ENCODE results near the gene CRIP1.
A peak's percentile ranks its signal among the peaks of the same experiment; 100 is the strongest.

The CRIP1 gene

GRCh38 chr14:105486163-105486973 lies at the start of gene CRIP1:
TSS of gene CRIP1 (plus strand) at chr14:105486886. CDS start at chr14:105487260, 374 bp downstream.
- H3K27me3 Mint-ChIP-seq, result no peaks in the 10 kb centered on the region
- no peak for DNase-seq
- no peaks in the 10 kb centered on the region for H3K9me3 Mint-ChIP-seq
- peak within 1 kb of the TSS; percentile 71 for H3K27ac Mint-ChIP-seq
- peaks cover 58% of the 10 kb centered on the region for H3K4me1 Mint-ChIP-seq (ENCODE audit: low read depth)
- no peaks in the 10 kb centered on the region for H3K36me3 Mint-ChIP-seq (ENCODE audit: low read depth)
- H3K4me3 Mint-ChIP-seq, result peak within 1 kb of the TSS; percentile 83

GRCh38 chr14:105436891-105437722 lies 49.6 kb upstream of the CRIP1 start:
- DNase-seq, result no peak
- Mint-ChIP-seq H3K4me1 (ENCODE audit: low read depth) (peaks cover 12% of the 10 kb centered on the region), H3K27me3 (no peaks in the 10 kb centered on the region), H3K4me3 (no peak overlapping the region), H3K27ac (no peak overlapping the region), H3K36me3 (ENCODE audit: low read depth) (peaks cover 63% of the 10 kb centered on the region), H3K9me3 (no peaks in the 10 kb centered on the region)

- H3K4me1 Mint-ChIP-seq (ENCODE audit: low read depth), result peaks cover 12% of the 10 kb centered on the region
- no peak overlapping the region for H3K27ac Mint-ChIP-seq
- no peak for DNase-seq
- peaks cover 66% of the 10 kb centered on the region for H3K36me3 Mint-ChIP-seq (ENCODE audit: low read depth)
- no peaks in the 10 kb centered on the region for H3K9me3 Mint-ChIP-seq
- H3K4me3 Mint-ChIP-seq, result no peak overlapping the region
- no peaks in the 10 kb centered on the region for H3K27me3 Mint-ChIP-seq
Measured at GRCh38 chr14:105437723-105438500, 48.8 kb upstream of the CRIP1 start.

GRCh38 chr14:105439179-105439578 lies 47.5 kb upstream of the CRIP1 start:
- no peaks in the 10 kb centered on the region for H3K27me3 Mint-ChIP-seq
- no peak for DNase-seq
- no peaks in the 10 kb centered on the region for H3K9me3 Mint-ChIP-seq
- no peak overlapping the region for H3K27ac Mint-ChIP-seq
- no peak overlapping the region for H3K4me3 Mint-ChIP-seq
- H3K36me3 Mint-ChIP-seq (ENCODE audit: low read depth), result peaks cover 65% of the 10 kb centered on the region
- H3K4me1 Mint-ChIP-seq (ENCODE audit: low read depth), result peaks cover 12% of the 10 kb centered on the region

- Mint-ChIP-seq H3K9me3 (no peaks in the 10 kb centered on the region), H3K36me3 (ENCODE audit: low read depth) (peaks cover 62% of the 10 kb centered on the region), H3K27me3 (no peaks in the 10 kb centered on the region), H3K4me3 (no peak overlapping the region), H3K4me1 (ENCODE audit: low read depth) (peaks cover 9% of the 10 kb centered on the region), H3K27ac (no peak overlapping the region)
- DNase-seq, result no peak
Measured at GRCh38 chr14:105439710-105440553, 46.8 kb upstream of the CRIP1 start.

- DNase-seq, result no peak
- Mint-ChIP-seq H3K36me3 (ENCODE audit: low read depth) (peaks cover 60% of the 10 kb centered on the region), H3K4me3 (no peak overlapping the region), H3K9me3 (no peaks in the 10 kb centered on the region), H3K27me3 (no peaks in the 10 kb centered on the region), H3K4me1 (ENCODE audit: low read depth) (peaks cover 6% of the 10 kb centered on the region), H3K27ac (no peak overlapping the region)
Measured at GRCh38 chr14:105440554-105440900, 46.2 kb upstream of the CRIP1 start.

GRCh38 chr14:105440992-105441391 lies 45.7 kb upstream of the CRIP1 start:
- Mint-ChIP-seq H3K4me3 (no peak overlapping the region), H3K9me3 (no peaks in the 10 kb centered on the region), H3K36me3 (ENCODE audit: low read depth) (peaks cover 60% of the 10 kb centered on the region), H3K27me3 (no peaks in the 10 kb centered on the region), H3K27ac (no peak overlapping the region), H3K4me1 (ENCODE audit: low read depth) (peaks cover 3% of the 10 kb centered on the region)
- DNase-seq, result no peak

GRCh38 chr14:105442125-105442524 lies 44.6 kb upstream of the CRIP1 start:
- DNase-seq, result no peak
- Mint-ChIP-seq H3K4me1 (ENCODE audit: low read depth) (no peaks in the 10 kb centered on the region), H3K27me3 (no peaks in the 10 kb centered on the region), H3K27ac (no peak overlapping the region), H3K36me3 (ENCODE audit: low read depth) (peaks cover 58% of the 10 kb centered on the region), H3K4me3 (no peak overlapping the region), H3K9me3 (no peaks in the 10 kb centered on the region)

- Mint-ChIP-seq H3K4me3 (no peak overlapping the region), H3K27me3 (no peaks in the 10 kb centered on the region), H3K36me3 (ENCODE audit: low read depth) (peaks cover 59% of the 10 kb centered on the region), H3K27ac (no peak overlapping the region), H3K4me1 (ENCODE audit: low read depth) (no peaks in the 10 kb centered on the region), H3K9me3 (no peaks in the 10 kb centered on the region)
- DNase-seq, result no peak
Measured at GRCh38 chr14:105442834-105443233, 43.9 kb upstream of the CRIP1 start.

- H3K27me3 Mint-ChIP-seq, result no peaks in the 10 kb centered on the region
- H3K4me3 Mint-ChIP-seq, result no peak overlapping the region
- H3K4me1 Mint-ChIP-seq (ENCODE audit: low read depth), result no peaks in the 10 kb centered on the region
- H3K36me3 Mint-ChIP-seq (ENCODE audit: low read depth), result peaks cover 61% of the 10 kb centered on the region
- H3K27ac Mint-ChIP-seq, result no peak overlapping the region
- no peaks in the 10 kb centered on the region for H3K9me3 Mint-ChIP-seq
- DNase-seq, result no peak
Measured at GRCh38 chr14:105444859-105445258, 41.8 kb upstream of the CRIP1 start.

- no peak overlapping the region for H3K4me3 Mint-ChIP-seq
- H3K27ac Mint-ChIP-seq, result no peak overlapping the region
- peaks cover 63% of the 10 kb centered on the region for H3K36me3 Mint-ChIP-seq (ENCODE audit: low read depth)
- H3K9me3 Mint-ChIP-seq, result no peaks in the 10 kb centered on the region
- DNase-seq, result no peak
- no peaks in the 10 kb centered on the region for H3K4me1 Mint-ChIP-seq (ENCODE audit: low read depth)
- H3K27me3 Mint-ChIP-seq, result no peaks in the 10 kb centered on the region
Measured at GRCh38 chr14:105445290-105445689, 41.4 kb upstream of the CRIP1 start.

GRCh38 chr14:105445901-105446845 lies 40.5 kb upstream of the CRIP1 start:
- Mint-ChIP-seq H3K27ac (no peak overlapping the region), H3K9me3 (no peaks in the 10 kb centered on the region), H3K36me3 (ENCODE audit: low read depth) (peaks cover 63% of the 10 kb centered on the region), H3K27me3 (no peaks in the 10 kb centered on the region), H3K4me3 (no peak overlapping the region), H3K4me1 (ENCODE audit: low read depth) (no peaks in the 10 kb centered on the region)
- no peak for DNase-seq

- Mint-ChIP-seq H3K4me1 (ENCODE audit: low read depth) (no peaks in the 10 kb centered on the region), H3K27me3 (no peaks in the 10 kb centered on the region), H3K9me3 (no peaks in the 10 kb centered on the region), H3K4me3 (no peak overlapping the region), H3K36me3 (ENCODE audit: low read depth) (peaks cover 64% of the 10 kb centered on the region), H3K27ac (no peak overlapping the region)
- DNase-seq, result no peak
Measured at GRCh38 chr14:105446971-105447370, 39.7 kb upstream of the CRIP1 start.

All from activated T-cell treated with anti-CD3 and anti-CD28 coated beads, Interleukin-2, amount 50 U/mL, for 24 hours (primary cell).